Hematopoietic multipotent progenitor cell (in vitro differentiated cells): ENCODE data around the gene CYP19A1. TPM values are rescaled to one million over a fixed set of nuclear protein-coding genes. Genes with fewer than 3 reads are reported as not detected.
A peak's percentile ranks its signal among the peaks of the same experiment; 100 is the strongest.
"Not testable (repeated sequence)": the region's sequence is repeated elsewhere in the genome, so short reads cannot be mapped to it uniquely, and the experiment has no call there.

Experiments
- DNase-seq, 3 donors: peaks; one replicate each; pipeline ENCODE4 v3.0.0-alpha.2; 2011 to 2015; ENCODE audit warnings: low read depth in 2 of 3, low spot score in 2 of 3
- total RNA-seq: library from RNA; depleted of rRNA; stranded (reverse); fragments of >200 nt; gene quantifications from one replicate; pipeline ENCODE4 v1.2.3, GENCODE V29; 2012

CYP19A1 gene
- total RNA-seq, 1 donor = not detected

GRCh38 chr15:51265037-51265555 lies 73.3 kb downstream of the CYP19A1 start:
- no peak for DNase-seq

DNA sequence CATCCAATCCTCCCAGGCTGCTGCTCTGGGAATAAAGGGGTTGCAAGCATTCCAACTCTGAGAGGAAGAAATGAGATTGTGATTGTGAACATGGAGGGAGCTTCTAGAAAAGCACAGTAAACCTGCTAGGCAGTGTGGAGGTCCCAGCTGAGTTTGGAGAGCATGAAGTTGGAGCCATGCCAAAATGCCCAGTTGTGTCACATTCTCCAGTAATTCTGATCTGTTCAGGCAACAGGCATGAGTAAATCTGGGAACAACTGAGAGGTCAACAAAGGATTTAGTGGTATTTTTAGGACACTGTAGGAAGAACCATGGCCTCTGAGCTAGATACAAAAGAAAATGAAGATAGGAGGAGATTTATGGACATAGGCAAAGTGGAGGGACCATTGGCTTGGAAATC lies 74.7 kb downstream of the CYP19A1 start:
- no peak for DNase-seq

DNA sequence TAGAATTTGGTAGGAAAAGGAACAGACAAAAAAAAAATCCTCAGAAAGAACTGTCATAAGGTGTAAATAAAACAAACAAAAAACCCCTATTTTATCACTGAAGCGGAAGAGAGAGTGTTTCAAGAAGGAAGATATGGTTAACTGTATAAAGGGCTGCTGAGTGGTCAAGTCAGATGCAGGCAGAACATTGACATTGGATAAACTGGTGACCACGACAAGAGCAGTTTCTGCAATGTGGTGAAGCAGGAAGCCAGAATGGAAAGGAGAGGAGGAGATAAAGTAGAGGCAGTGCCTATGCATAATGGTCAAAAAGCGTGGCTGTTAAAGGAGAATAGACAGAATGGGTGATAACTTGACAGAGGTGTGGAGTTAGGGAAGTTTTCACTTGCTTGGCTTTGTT lies 75.3 kb downstream of the CYP19A1 start:
- DNase-seq = no peak

- DNase-seq = no peak
Observed at GRCh38 chr15:51262463-51262862, 75.9 kb downstream of the CYP19A1 start.

DNA sequence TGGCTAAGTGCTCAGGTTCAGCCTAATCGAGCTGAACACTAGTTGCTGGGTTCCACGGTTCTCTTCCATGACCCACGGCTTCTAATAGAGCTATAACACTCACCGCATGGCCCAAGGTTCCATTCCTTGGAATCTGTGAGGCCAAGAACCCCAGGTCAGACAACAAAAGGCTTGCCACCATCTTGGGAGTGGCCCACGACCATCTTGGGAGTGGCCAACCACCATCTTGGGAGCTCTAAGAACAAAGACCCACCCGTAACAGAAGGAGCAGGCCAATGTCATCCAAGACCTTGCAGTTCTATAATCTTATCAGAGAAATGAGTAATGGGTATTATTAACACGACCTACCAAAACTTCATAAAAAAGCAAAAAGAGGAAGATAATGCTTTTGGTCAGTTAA lies 77.3 kb downstream of the CYP19A1 start:
- not testable (repeated sequence) for DNase-seq

DNA sequence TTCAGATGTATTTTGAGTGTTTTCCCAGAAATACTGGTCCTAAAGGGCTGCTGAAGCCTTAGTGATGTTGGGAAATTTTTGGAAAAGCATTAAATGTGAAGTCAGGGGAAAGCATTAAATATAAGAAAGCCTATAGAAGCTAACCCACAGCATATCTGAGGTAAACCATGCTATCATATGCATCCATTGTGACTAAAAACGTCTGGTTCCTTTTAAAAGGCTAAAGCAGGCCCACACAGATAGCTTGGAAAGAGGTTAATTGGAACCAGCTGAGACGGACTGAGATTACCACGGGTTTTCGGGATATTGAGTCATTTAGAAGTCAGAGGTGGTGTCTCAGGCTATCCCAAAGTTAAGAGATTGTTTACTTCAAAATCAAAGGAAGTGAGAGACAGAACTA lies 78.2 kb downstream of the CYP19A1 start:
- DNase-seq = no peak

DNA sequence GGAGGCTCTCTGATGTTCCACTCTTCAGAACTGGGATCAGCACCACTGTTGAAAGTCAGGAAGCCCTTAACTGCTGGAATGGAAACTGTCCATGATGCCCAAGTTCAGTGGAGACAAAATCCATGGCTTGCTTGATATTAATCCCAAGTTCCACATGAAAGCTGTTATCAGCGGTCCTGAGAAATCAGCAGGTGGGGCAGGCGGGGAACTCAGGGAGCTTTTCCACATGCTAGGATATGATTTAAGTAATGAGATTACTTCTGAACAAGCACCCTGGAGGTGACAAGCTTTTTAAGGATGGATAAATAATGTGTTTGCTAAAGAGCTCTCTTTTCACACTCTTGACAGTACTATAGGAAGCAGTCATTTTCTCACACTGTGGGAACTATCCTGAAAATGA lies 82.9 kb downstream of the CYP19A1 start:
- DNase-seq = no peak

DNA sequence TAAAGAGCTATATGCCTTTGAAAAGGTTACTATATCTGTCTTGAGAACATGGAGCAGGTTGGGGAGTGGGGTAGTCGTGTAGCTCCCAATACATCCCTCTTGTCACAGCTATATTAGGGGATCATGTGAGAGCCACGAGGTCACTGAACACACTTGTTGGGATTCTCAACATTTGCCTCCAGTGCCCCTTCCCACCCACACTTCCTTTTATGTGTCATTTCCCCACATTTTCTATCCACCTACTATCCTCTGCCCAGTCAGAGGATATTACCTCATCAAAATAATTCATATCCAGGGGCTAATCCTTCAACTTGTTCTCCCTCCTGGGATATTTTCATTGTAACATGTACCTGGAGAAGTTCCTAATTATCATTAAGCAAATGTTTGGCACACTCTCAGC lies 85.0 kb downstream of the CYP19A1 start:
- DNase-seq = no peak

- DNase-seq = no peak
Observed at GRCh38 chr15:51252671-51253070, 85.7 kb downstream of the CYP19A1 start.

DNA sequence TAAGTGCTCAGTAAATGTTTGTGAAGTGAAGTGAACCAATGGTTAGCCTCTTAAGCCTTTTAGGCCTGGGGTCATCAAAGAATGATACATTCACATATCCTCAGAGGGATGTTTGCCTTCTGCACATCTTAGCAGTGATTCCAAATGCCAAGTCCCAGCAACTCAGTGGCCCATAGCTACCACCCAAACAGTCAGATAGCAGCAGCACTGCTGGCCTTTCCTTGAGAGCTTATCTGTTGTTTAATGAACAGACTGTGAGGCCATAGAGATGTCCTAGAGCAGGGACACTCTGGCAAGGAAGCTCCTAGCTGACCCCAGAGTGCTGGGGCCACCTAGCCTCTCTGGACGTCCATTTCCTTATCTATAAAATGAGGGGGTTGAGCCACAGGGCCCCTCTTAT lies 86.8 kb downstream of the CYP19A1 start:
- no peak for DNase-seq

GRCh38 chr15:51250217-51251011 lies 88.0 kb downstream of the CYP19A1 start:
- DNase-seq = no peak

DNA sequence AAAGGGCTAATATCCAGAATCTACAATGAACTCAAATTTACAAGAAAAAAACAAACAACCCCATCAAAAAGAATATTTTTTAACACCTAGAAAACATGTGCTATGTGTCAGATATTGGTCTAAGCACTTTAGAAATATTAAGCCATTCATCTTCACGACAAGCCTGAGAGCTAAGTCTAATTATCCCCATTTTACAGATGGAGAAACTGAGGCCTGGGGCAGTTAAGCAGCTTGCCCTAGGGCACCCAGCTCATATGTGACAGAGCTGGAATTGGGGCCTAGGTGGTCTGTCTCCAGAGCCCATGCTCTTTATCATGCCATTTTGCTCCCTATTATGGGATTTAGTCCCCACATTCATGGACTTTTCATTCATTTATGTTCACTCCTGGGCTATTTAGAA lies 92.8 kb downstream of the CYP19A1 start:
- no peak for DNase-seq

GRCh38 chr15:51244423-51244869 lies 94.0 kb downstream of the CYP19A1 start:
- no peak for DNase-seq

DNA sequence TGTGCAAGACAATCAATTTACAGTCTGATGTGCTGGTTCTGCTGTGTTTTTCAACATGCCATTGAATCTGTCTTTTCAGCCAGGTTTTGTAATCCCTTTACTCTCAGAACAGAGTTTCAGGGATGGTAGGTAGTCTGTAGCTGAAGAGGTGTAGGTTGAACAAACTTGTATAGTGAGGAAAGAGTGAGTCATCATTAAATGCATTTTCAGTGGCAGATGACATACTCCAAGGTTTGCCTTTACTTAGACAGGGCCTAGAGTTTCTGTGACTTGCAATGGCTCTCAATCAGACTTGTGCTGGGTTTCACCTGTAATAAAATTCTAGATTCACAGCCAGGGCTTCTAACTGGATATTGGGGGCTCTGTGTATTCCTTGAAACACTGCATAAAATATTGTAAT lies 94.6 kb downstream of the CYP19A1 start:
- DNase-seq = no peak

GRCh38 chr15:51240066-51240465 lies 98.3 kb downstream of the CYP19A1 start:
- DNase-seq = no peak

- no peak for DNase-seq
Observed at GRCh38 chr15:51237816-51238215, 100.6 kb downstream of the CYP19A1 start.

DNA sequence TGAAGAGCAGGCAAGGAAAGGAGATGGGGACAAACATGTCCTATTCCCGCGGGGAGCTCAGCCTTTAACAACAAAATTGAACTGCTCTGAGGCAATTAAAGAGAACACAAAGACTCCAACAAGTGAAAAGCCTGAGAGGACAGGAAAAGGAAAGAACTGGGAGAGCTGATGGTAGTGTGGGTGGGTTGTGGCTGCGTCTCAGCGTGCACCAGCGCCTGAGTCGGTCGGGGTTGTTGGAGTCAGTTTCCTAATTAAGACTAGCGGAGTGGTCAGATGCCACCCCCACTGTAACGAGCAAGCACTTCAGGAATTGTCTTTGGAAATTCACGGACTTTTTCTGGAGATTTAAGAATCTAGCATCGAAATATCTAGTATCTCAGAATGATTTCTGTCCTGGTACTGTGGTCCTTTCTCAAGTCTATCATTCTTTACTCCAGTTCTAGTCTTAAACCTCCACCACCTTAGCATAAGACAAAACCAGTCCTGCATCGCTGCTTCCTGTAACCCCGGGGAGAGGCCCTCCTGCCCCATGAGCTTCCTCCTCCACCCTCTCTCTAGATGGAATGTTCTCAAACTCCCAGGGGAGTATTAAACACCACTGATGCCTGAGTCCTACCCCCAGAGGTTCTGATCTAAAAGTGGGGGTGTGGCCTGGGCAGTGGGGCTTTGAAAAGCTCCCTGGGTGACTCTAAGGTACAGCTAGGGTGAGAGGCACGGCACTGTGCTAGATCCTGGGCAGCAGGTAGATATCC lies 104.0 kb downstream of the CYP19A1 start:
- DNase-seq = no peak

DNA sequence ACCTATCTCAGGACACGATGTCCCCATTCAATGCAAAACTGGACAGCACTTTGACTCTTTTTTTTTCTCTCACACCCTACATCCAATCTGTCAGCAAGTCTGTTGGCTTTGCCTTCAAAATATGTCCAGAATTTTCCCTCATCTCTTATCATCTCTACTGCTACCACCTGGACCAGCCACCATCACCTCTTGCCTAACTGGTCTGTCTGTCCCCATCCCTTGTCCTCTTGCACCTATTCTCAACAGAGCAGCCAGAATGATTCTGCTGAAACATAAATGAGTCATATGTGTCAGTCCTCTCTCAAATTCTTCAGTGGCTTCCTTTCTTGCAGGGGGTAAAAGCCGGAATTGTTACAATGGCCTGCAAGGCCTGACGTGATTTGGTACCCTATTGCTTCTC lies 105.8 kb downstream of the CYP19A1 start:
- DNase-seq = no peak

DNA sequence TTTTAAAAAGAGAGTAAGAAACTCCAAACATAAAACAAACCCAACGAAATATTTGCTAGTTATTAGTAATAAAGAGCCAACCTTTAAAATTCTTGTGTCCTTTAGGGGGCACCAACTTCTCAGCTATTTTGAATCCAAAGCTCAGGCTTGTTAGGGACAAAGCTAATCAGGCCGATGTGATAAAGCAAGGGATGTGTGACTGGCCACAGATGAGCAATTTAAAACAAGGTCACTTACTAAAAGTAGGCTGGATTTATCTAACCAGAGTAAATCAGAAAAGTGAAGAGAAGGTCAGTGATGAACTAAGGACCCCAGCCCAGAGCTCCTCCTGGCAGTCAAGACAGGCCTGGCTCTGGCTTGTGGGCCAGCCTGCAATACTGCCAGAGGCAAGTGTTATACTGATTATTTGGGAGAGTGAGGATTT lies 108.5 kb downstream of the CYP19A1 start:
- DNase-seq = peak in 2 of 3 donors; percentile 8 to 9

GRCh38 chr15:51227940-51228732 lies 110.3 kb downstream of the CYP19A1 start:
- peak in 2 of 3 donors; percentile 79 to 82 for DNase-seq
